Stimulated activated CD8-positive, alpha-beta memory T cell treated with anti-CD3 and anti-CD28 coated beads, Interleukin-7, amount 100 ng/mL, for 48 hours (primary cell): ENCODE results near the gene SNRPB.

ENCODE experiments used
- DNase-seq, 2 donors: peaks; one replicate each; pipeline ENCODE4 v3.0.0-alpha.2; 2020; ENCODE audit warnings: low read depth in 1 of 2; ENCODE audit errors: extremely low read depth in 1 of 2

SNRPB gene

GRCh38 chr20:2430538-2430937, 40.1 kb downstream of the SNRPB start:
- DNase-seq, result no peak

GRCh38 chr20:2429051-2429450, 41.5 kb downstream of the SNRPB start:
- no peak for DNase-seq

GRCh38 chr20:2421247-2421646, 49.3 kb downstream of the SNRPB start:
- DNase-seq, result no peak

- no peak for DNase-seq
Observed at GRCh38 chr20:2420510-2420909, 50.1 kb downstream of the SNRPB start.

- no peak for DNase-seq
Observed at GRCh38 chr20:2418388-2418787, 52.2 kb downstream of the SNRPB start.

- DNase-seq, result no peak
Observed at GRCh38 chr20:2417213-2417541, 53.4 kb downstream of the SNRPB start.

- DNase-seq, result no peak
Observed at GRCh38 chr20:2416541-2417212, 53.9 kb downstream of the SNRPB start.
